ENCODE measurements around the gene ADCY9. TPM values are rescaled to one million over a fixed set of nuclear protein-coding genes. Genes with fewer than 3 reads are reported as not detected.
"Not testable (repeated sequence)": the region's sequence is repeated elsewhere in the genome, so short reads cannot be mapped to it uniquely, and the experiment has no call there.

The ADCY9 gene
- total and polyA plus RNA-seq, 7 experiments from 2014 or later: 0.46 to 14.3 (median 4.2) TPM

- H3K27ac Mint-ChIP-seq: no peak overlapping the region
- peaks cover 5 to 18% (median 9%) of the 10 kb centered on the region in 5 donors for H3K27me3 Mint-ChIP-seq
- H3K4me1 Mint-ChIP-seq: peaks cover 0 to 3% (median 0%) of the 10 kb centered on the region in 7 donors
- Histone ChIP-seq H3K27me3 (ENCODE audit: control insufficient read depth in 2 of 2, insufficient read depth in 2 of 2, low read length in 2 of 2) (no peaks in the 10 kb centered on the region), H3K4me1 (ENCODE audit: control insufficient read depth in 2 of 2, insufficient read depth in 2 of 2, low read length in 2 of 2) (no peaks in the 10 kb centered on the region), H3K27ac (ENCODE audit: low read depth, low read length) (no peak overlapping the region), H3K9me3 (ENCODE audit: control insufficient read depth in 2 of 3, low read length in 3 of 3) (no peaks in the 10 kb centered on the region), H3K36me3 (ENCODE audit: control insufficient read depth in 2 of 3, insufficient read depth in 3 of 3, low read length in 3 of 3) (no peaks in the 10 kb centered on the region), H3K4me3 (ENCODE audit: low read length) (no peak overlapping the region)
- ChIA-PET POLR2A (interaction anchor here (0.5 kb wide), 1 partner anchor 137 kb away, joined by 4 read pairs; no protein-coding TSS in a partner anchor), CTCF (no interaction called here)
- intact Hi-C loops (cut with micrococcal nuclease): no loop called here
- no peaks in the 10 kb centered on the region for H3K9me3 Mint-ChIP-seq
- no peak for DNase-seq
- no peak overlapping the region for H3K4me3 Mint-ChIP-seq
- H3K36me3 Mint-ChIP-seq: no peaks in the 10 kb centered on the region
- no peak for ATAC-seq
Measured at GRCh38 chr16:3949287-3949686, 167.0 kb downstream of the ADCY9 start.

GRCh38 chr16:3948378-3948995 is 167.8 kb downstream of the ADCY9 start:
- Mint-ChIP-seq H3K27ac (peak overlapping the region in 1 of 9 donors; percentile 6), H3K9me3 (no peaks in the 10 kb centered on the region), H3K27me3 (peaks cover under 1 to 17% (median 8%) of the 10 kb centered on the region in 5 donors), H3K36me3 (no peaks in the 10 kb centered on the region), H3K4me3 (no peak overlapping the region), H3K4me1 (peaks cover 0 to 3% (median 0%) of the 10 kb centered on the region in 7 donors)
- intact Hi-C loops (cut with micrococcal nuclease): no loop called here
- Histone ChIP-seq H3K36me3 (ENCODE audit: control insufficient read depth in 2 of 3, insufficient read depth in 3 of 3, low read length in 3 of 3) (no peaks in the 10 kb centered on the region), H3K4me1 (ENCODE audit: control insufficient read depth in 2 of 2, insufficient read depth in 2 of 2, low read length in 2 of 2) (no peaks in the 10 kb centered on the region), H3K27me3 (ENCODE audit: control insufficient read depth in 2 of 2, insufficient read depth in 2 of 2, low read length in 2 of 2) (no peaks in the 10 kb centered on the region), H3K27ac (ENCODE audit: low read depth, low read length) (no peak overlapping the region), H3K4me3 (ENCODE audit: low read length) (no peak overlapping the region), H3K9me3 (ENCODE audit: control insufficient read depth in 2 of 3, low read length in 3 of 3) (no peaks in the 10 kb centered on the region)
- ATAC-seq (no peak), DNase-seq (no peak)
- ChIA-PET CTCF (no interaction called here), POLR2A (no interaction called here)

- Mint-ChIP-seq H3K9me3 (peaks cover 0 to 3% (median 0%) of the 10 kb centered on the region in 11 donors), H3K27me3 (peaks cover 0 to 6% (median 2%) of the 10 kb centered on the region in 5 donors), H3K4me1 (peaks cover 0 to 3% (median 0%) of the 10 kb centered on the region in 7 donors), H3K27ac (no peak overlapping the region), H3K4me3 (no peak overlapping the region), H3K36me3 (no peaks in the 10 kb centered on the region)
- ATAC-seq: no peak
- no peak for DNase-seq
- CTCF ChIA-PET: no interaction called here
- POLR2A ChIA-PET: no interaction called here
- H3K9me3 ChIP-seq (ENCODE audit: control insufficient read depth in 2 of 3, low read length in 3 of 3): no peaks in the 10 kb centered on the region
- intact Hi-C loops (cut with micrococcal nuclease): no loop called here
- no peaks in the 10 kb centered on the region for H3K4me1 ChIP-seq (ENCODE audit: control insufficient read depth in 2 of 2, insufficient read depth in 2 of 2, low read length in 2 of 2)
- H3K4me3 ChIP-seq (ENCODE audit: low read length): no peak overlapping the region
- no peaks in the 10 kb centered on the region for H3K27me3 ChIP-seq (ENCODE audit: control insufficient read depth in 2 of 2, insufficient read depth in 2 of 2, low read length in 2 of 2)
- H3K36me3 ChIP-seq (ENCODE audit: control insufficient read depth in 2 of 3, insufficient read depth in 3 of 3, low read length in 3 of 3): no peaks in the 10 kb centered on the region
- H3K27ac ChIP-seq (ENCODE audit: low read depth, low read length): no peak overlapping the region
Measured at GRCh38 chr16:3946604-3947180, 169.6 kb downstream of the ADCY9 start.

- H3K9me3 Mint-ChIP-seq: peaks cover 0 to 3% (median 0%) of the 10 kb centered on the region in 11 donors
- ATAC-seq (no peak), DNase-seq (no peak)
- peaks cover 0 to 5% (median 0%) of the 10 kb centered on the region in 5 donors for H3K27me3 Mint-ChIP-seq
- H3K36me3 ChIP-seq (ENCODE audit: control insufficient read depth in 2 of 3, insufficient read depth in 3 of 3, low read length in 3 of 3): no peaks in the 10 kb centered on the region
- H3K4me1 Mint-ChIP-seq: peaks cover 0 to 3% (median 0%) of the 10 kb centered on the region in 7 donors
- no peak overlapping the region for H3K27ac Mint-ChIP-seq
- no peak overlapping the region for H3K4me3 ChIP-seq (ENCODE audit: low read length)
- ChIA-PET POLR2A (no interaction called here), CTCF (no interaction called here)
- intact Hi-C loops (cut with micrococcal nuclease): no loop called here
- H3K27me3 ChIP-seq (ENCODE audit: control insufficient read depth in 2 of 2, insufficient read depth in 2 of 2, low read length in 2 of 2): no peaks in the 10 kb centered on the region
- H3K9me3 ChIP-seq (ENCODE audit: control insufficient read depth in 2 of 3, low read length in 3 of 3): no peaks in the 10 kb centered on the region
- H3K4me1 ChIP-seq (ENCODE audit: control insufficient read depth in 2 of 2, insufficient read depth in 2 of 2, low read length in 2 of 2): no peaks in the 10 kb centered on the region
- no peak overlapping the region for H3K27ac ChIP-seq (ENCODE audit: low read depth, low read length)
- H3K4me3 Mint-ChIP-seq: no peak overlapping the region
- no peaks in the 10 kb centered on the region for H3K36me3 Mint-ChIP-seq
Measured at GRCh38 chr16:3945751-3946603, 170.3 kb downstream of the ADCY9 start.

GRCh38 chr16:3944457-3944856 is 171.8 kb downstream of the ADCY9 start:
- CTCF ChIA-PET; H3K27ac Mint-ChIP-seq; ATAC-seq; H3K4me3 Mint-ChIP-seq; POLR2A ChIA-PET; H3K27me3 Mint-ChIP-seq; H3K9me3 ChIP-seq (ENCODE audit: control insufficient read depth in 2 of 3, low read length in 3 of 3); DNase-seq; intact Hi-C loops (cut with micrococcal nuclease); H3K27ac ChIP-seq (ENCODE audit: low read depth, low read length); H3K9me3 Mint-ChIP-seq; H3K36me3 Mint-ChIP-seq; H3K36me3 ChIP-seq (ENCODE audit: control insufficient read depth in 2 of 3, insufficient read depth in 3 of 3, low read length in 3 of 3); H3K27me3 ChIP-seq (ENCODE audit: control insufficient read depth in 2 of 2, insufficient read depth in 2 of 2, low read length in 2 of 2); H3K4me3 ChIP-seq (ENCODE audit: low read length); H3K4me1 ChIP-seq (ENCODE audit: control insufficient read depth in 2 of 2, insufficient read depth in 2 of 2, low read length in 2 of 2); H3K4me1 Mint-ChIP-seq: not testable (repeated sequence)

- CTCF ChIA-PET; H3K9me3 ChIP-seq (ENCODE audit: control insufficient read depth in 2 of 3, low read length in 3 of 3); ATAC-seq; H3K9me3 Mint-ChIP-seq; H3K4me3 Mint-ChIP-seq; H3K27me3 ChIP-seq (ENCODE audit: control insufficient read depth in 2 of 2, insufficient read depth in 2 of 2, low read length in 2 of 2); POLR2A ChIA-PET; H3K27me3 Mint-ChIP-seq; intact Hi-C loops (cut with micrococcal nuclease); H3K4me1 ChIP-seq (ENCODE audit: control insufficient read depth in 2 of 2, insufficient read depth in 2 of 2, low read length in 2 of 2); H3K27ac Mint-ChIP-seq; H3K4me1 Mint-ChIP-seq; H3K27ac ChIP-seq (ENCODE audit: low read depth, low read length); H3K36me3 ChIP-seq (ENCODE audit: control insufficient read depth in 2 of 3, insufficient read depth in 3 of 3, low read length in 3 of 3); H3K36me3 Mint-ChIP-seq; H3K4me3 ChIP-seq (ENCODE audit: low read length); DNase-seq: not testable (repeated sequence)
Measured at GRCh38 chr16:3942146-3942545, 174.1 kb downstream of the ADCY9 start.
